ENCODE measurements around the gene SIX3. TPM values are rescaled to one million over a fixed set of nuclear protein-coding genes. Genes with fewer than 3 reads are reported as not detected.

Gene SIX3
- total RNA-seq, 1 experiment from 2014 or later = 0.07 TPM

- no peak overlapping the region for H3K4me3 ChIP-seq (ENCODE audit: low read length)
- no peaks in the 10 kb centered on the region for H3K27me3 ChIP-seq (ENCODE audit: low read length)
- DNase-seq (no peak), ATAC-seq (peak; percentile 14)
- H4K20me1 ChIP-seq (ENCODE audit: low read length) = no peaks in the 10 kb centered on the region
- CTCF ChIA-PET = interaction anchor here (0.5 to 1.3 kb wide), 4 partner anchors 44 to 512 kb away, joined by 3 to 6 read pairs (median 4); no protein-coding TSS in a partner anchor
- no peaks in the 10 kb centered on the region for H3K79me2 ChIP-seq (ENCODE audit: low read length)
- H3K4me1 ChIP-seq (ENCODE audit: insufficient read depth, low read length) = peaks cover 6% of the 10 kb centered on the region
- no peak overlapping the region for H3K27ac ChIP-seq (ENCODE audit: low read length)
- no peaks in the 10 kb centered on the region for H3F3A ChIP-seq (ENCODE audit: low read length, unreplicated experiment)
- peak overlapping the region; percentile 47 for H2AFZ ChIP-seq (ENCODE audit: low read length)
- H3K36me3 ChIP-seq (ENCODE audit: low read depth, low read length) = no peaks in the 10 kb centered on the region
- TF ChIP-seq EZH2 (IDR thresholded peaks at IDR 0.05; ENCODE audit: low read length, unreplicated experiment) = no peak
- TF ChIP-seq EZH2phosphoT487 (IDR thresholded peaks at IDR 0.05; ENCODE audit: borderline replicate concordance, low read length) = no peak
- TF ChIP-seq CTCF (conservative IDR thresholded peaks at IDR 0.05; ENCODE audit: low read depth, low read length) = no peak
- intact Hi-C loops (cut with micrococcal nuclease) = loop anchor here (1.0 to 5.0 kb wide), 4 partner anchors 257 to 597 kb away; no protein-coding TSS in a partner anchor
- no peak overlapping the region for H3K9ac ChIP-seq (ENCODE audit: low read length)
- H3K4me2 ChIP-seq (ENCODE audit: low read length) = no peak overlapping the region
- no peaks in the 10 kb centered on the region for H3K9me2 ChIP-seq (replicated peaks; ENCODE audit: low read length)
- POLR2A ChIA-PET (ENCODE audit: unreplicated experiment) = no interaction called here
- no TSS peak for BruUV-seq (replicated peaks)
- H3K9me3 ChIP-seq (ENCODE audit: low read length) = no peaks in the 10 kb centered on the region
These were observed 39.5 kb downstream of the SIX3 start for GRCh38 chr2:44980751-44981713.

- Histone ChIP-seq H3K4me1 (ENCODE audit: insufficient read depth, low read length) (peaks cover 6% of the 10 kb centered on the region), H3K4me2 (ENCODE audit: low read length) (peak overlapping the region; percentile 46), H2AFZ (ENCODE audit: low read length) (peak overlapping the region; percentile 53), H3K79me2 (ENCODE audit: low read length) (no peaks in the 10 kb centered on the region), H3K36me3 (ENCODE audit: low read depth, low read length) (no peaks in the 10 kb centered on the region), H3K4me3 (ENCODE audit: low read length) (no peak overlapping the region), H3K9me2 (replicated peaks; ENCODE audit: low read length) (no peaks in the 10 kb centered on the region), H3K9ac (ENCODE audit: low read length) (no peak overlapping the region), H3K9me3 (ENCODE audit: low read length) (no peaks in the 10 kb centered on the region), H3K27ac (ENCODE audit: low read length) (no peak overlapping the region), H3K27me3 (ENCODE audit: low read length) (no peaks in the 10 kb centered on the region), H4K20me1 (ENCODE audit: low read length) (no peaks in the 10 kb centered on the region), H3F3A (ENCODE audit: low read length, unreplicated experiment) (no peaks in the 10 kb centered on the region)
- DNase-seq (peak; percentile 89), ATAC-seq (peak; percentile 97)
- CTCF ChIA-PET = interaction anchor here (0.7 to 1.3 kb wide), 3 partner anchors 43 to 511 kb away, joined by 3 to 6 read pairs (median 5); no protein-coding TSS in a partner anchor
- POLR2A ChIA-PET (ENCODE audit: unreplicated experiment) = no interaction called here
- TF ChIP-seq EZH2phosphoT487 (IDR thresholded peaks at IDR 0.05; ENCODE audit: borderline replicate concordance, low read length) = no peak
- peak; percentile 92 for TF ChIP-seq CTCF (conservative IDR thresholded peaks at IDR 0.05; ENCODE audit: low read depth, low read length)
- TF ChIP-seq EZH2 (IDR thresholded peaks at IDR 0.05; ENCODE audit: low read length, unreplicated experiment) = no peak
- intact Hi-C loops (cut with micrococcal nuclease) = loop anchor here (1.0 to 5.0 kb wide), 4 partner anchors 257 to 597 kb away; no protein-coding TSS in a partner anchor
- BruUV-seq (replicated peaks) = no TSS peak
These were observed 40.2 kb downstream of the SIX3 start for GRCh38 chr2:44981714-44982108.
